ENCODE measurements around the gene MYO1F. TPM values are rescaled to one million over a fixed set of nuclear protein-coding genes. Genes with fewer than 3 reads are reported as not detected.
A peak's percentile ranks its signal among the peaks of the same experiment; 100 is the strongest.

Gene MYO1F
- total and polyA plus RNA-seq, 10 of the 15 experiments (the other 5 are each of a cell fraction or from before 2014, with no cell fraction given) = 3.5 to 49.4 (median 31.3) TPM

- TF ChIP-seq GATAD2B (conservative IDR thresholded peaks at IDR 0.05; ENCODE audit: low read depth) (peak; percentile 86; the same call in 1 of the 2 replicates), POLR2A (IDR thresholded peaks at IDR 0.05; ENCODE audit: low read depth, low read length) (peak; percentile 65), SMC3 (IDR thresholded peaks at IDR 0.05; ENCODE audit: borderline replicate concordance, low read length) (peak; percentile 60), HDAC2 (IDR thresholded peaks at IDR 0.05) (no peak), HDGF (IDR thresholded peaks at IDR 0.05) (no peak), SPI1 (IDR thresholded peaks at IDR 0.05; ENCODE audit: borderline replicate concordance, insufficient read depth, low read depth, low read length) (no peak), MYB (IDR thresholded peaks at IDR 0.05; ENCODE audit: borderline replicate concordance, low read depth, low read length) (no peak), IKZF2 (IDR thresholded peaks at IDR 0.05) (peak; percentile 73 to 79), SRF (IDR thresholded peaks at IDR 0.05; ENCODE audit: low read depth in 2 of 2, low read length in 2 of 2) (0 out of 4 replicates have a peak, but pooled peaks of 1 of the 2 experiments have one; percentile 16), NFYA (IDR thresholded peaks at IDR 0.05; ENCODE audit: borderline replicate concordance, low read depth, low read length) (no peak), ZNF687 (IDR thresholded peaks at IDR 0.05) (no peak), ZNF274 (IDR thresholded peaks at IDR 0.05; ENCODE audit: insufficient read depth, insufficient read length) (no peak), RELB (IDR thresholded peaks at IDR 0.05; ENCODE audit: low read depth) (peak; percentile 55; the same call in 1 of the 2 replicates), TCF12 (IDR thresholded peaks at IDR 0.05; ENCODE audit: low read depth, low read length) (no peak), TAF1 (IDR thresholded peaks at IDR 0.05; ENCODE audit: borderline replicate concordance, low read depth, low read length) (no peak), BMI1 (IDR thresholded peaks at IDR 0.05; ENCODE audit: borderline replicate concordance) (no peak), BCL3 (IDR thresholded peaks at IDR 0.05; ENCODE audit: borderline replicate concordance, insufficient read depth, low read depth, low read length, poor library complexity, severe bottlenecking) (no peak), LARP7 (IDR thresholded peaks at IDR 0.05) (peak; percentile 32; the same call in 1 of the 2 replicates), RAD21 (IDR thresholded peaks at IDR 0.05; ENCODE audit: insufficient read depth, low read depth, low read length) (peak; percentile 71), YBX1 (IDR thresholded peaks at IDR 0.05) (no peak), EED (IDR thresholded peaks at IDR 0.05; ENCODE audit: low read depth) (peak; percentile 82)
- TF ChIP-seq, protein P1, sequence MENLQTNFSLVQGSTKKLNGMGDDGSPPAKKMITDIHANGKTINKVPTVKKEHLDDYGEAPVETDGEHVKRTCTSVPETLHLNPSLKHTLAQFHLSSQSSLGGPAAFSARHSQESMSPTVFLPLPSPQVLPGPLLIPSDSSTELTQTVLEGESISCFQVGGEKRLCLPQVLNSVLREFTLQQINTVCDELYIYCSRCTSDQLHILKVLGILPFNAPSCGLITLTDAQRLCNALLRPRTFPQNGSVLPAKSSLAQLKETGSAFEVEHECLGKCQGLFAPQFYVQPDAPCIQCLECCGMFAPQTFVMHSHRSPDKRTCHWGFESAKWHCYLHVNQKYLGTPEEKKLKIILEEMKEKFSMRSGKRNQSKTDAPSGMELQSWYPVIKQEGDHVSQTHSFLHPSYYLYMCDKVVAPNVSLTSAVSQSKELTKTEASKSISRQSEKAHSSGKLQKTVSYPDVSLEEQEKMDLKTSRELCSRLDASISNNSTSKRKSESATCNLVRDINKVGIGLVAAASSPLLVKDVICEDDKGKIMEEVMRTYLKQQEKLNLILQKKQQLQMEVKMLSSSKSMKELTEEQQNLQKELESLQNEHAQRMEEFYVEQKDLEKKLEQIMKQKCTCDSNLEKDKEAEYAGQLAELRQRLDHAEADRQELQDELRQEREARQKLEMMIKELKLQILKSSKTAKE (IDR thresholded peaks at IDR 0.05; ENCODE audit: low read depth, poor library complexity, severe bottlenecking) = no peak
These were observed 71.4 kb downstream of the MYO1F start (continued) for GRCh38 chr19:8505680-8506401.
